Measurements from ENCODE around the gene BARHL2. TPM values are rescaled to one million over a fixed set of nuclear protein-coding genes. Genes with fewer than 3 reads are reported as not detected.

BARHL2 gene
- total RNA-seq, 4 donors from 2014 or later = not detected

- Histone ChIP-seq H3K4me1 (peaks cover 0 to 12% of the 10 kb centered on the region in 2 donors), H3K36me3 (no peaks in the 10 kb centered on the region), H3K27ac (no peak overlapping the region), H3K4me3 (no peak overlapping the region), H3K27me3 (peaks cover 24 to 88% of the 10 kb centered on the region in 2 donors), H3K9me3 (no peaks in the 10 kb centered on the region)
- no peak for DNase-seq
- TF ChIP-seq CTCF (IDR thresholded peaks at IDR 0.05) (no peak), POLR2A (IDR thresholded peaks at IDR 0.05) (no peak)
- intact Hi-C loops (cut with DNase I; ENCODE audit: low total_unique reads) = no loop called here
Observed at GRCh38 chr1:90713741-90714509, 3.2 kb downstream of the BARHL2 start.

- TF ChIP-seq CTCF (IDR thresholded peaks at IDR 0.05) (no peak), POLR2A (IDR thresholded peaks at IDR 0.05) (no peak)
- no peaks in the 10 kb centered on the region for H3K9me3 ChIP-seq
- intact Hi-C loops (cut with DNase I; ENCODE audit: low total_unique reads) = no loop called here
- no peak overlapping the region for H3K27ac ChIP-seq
- peaks cover 20 to 83% of the 10 kb centered on the region in 2 donors for H3K27me3 ChIP-seq
- DNase-seq = no peak
- no peaks in the 10 kb centered on the region for H3K36me3 ChIP-seq
- no peak overlapping the region for H3K4me3 ChIP-seq
- peaks cover 0 to 4% of the 10 kb centered on the region in 2 donors for H3K4me1 ChIP-seq
Observed at GRCh38 chr1:90712915-90713730, 4.0 kb downstream of the BARHL2 start.

GRCh38 chr1:90712153-90712856, 4.8 kb downstream of the BARHL2 start:
- H3K4me1 ChIP-seq = peaks cover 0 to under 1% of the 10 kb centered on the region in 2 donors
- no peak overlapping the region for H3K4me3 ChIP-seq
- no peak for TF ChIP-seq CTCF (IDR thresholded peaks at IDR 0.05)
- no peak for TF ChIP-seq POLR2A (IDR thresholded peaks at IDR 0.05)
- H3K27ac ChIP-seq = no peak overlapping the region
- peaks cover 21 to 82% of the 10 kb centered on the region in 2 donors for H3K27me3 ChIP-seq
- H3K36me3 ChIP-seq = no peaks in the 10 kb centered on the region
- no peak for DNase-seq
- no peaks in the 10 kb centered on the region for H3K9me3 ChIP-seq
- intact Hi-C loops (cut with DNase I; ENCODE audit: low total_unique reads) = no loop called here

GRCh38 chr1:90711696-90712095, 5.4 kb downstream of the BARHL2 start:
- Histone ChIP-seq H3K9me3 (no peaks in the 10 kb centered on the region), H3K36me3 (no peaks in the 10 kb centered on the region), H3K27ac (no peak overlapping the region), H3K4me1 (peaks cover 0 to 4% of the 10 kb centered on the region in 2 donors), H3K27me3 (peaks cover 21 to 76% of the 10 kb centered on the region in 2 donors), H3K4me3 (no peak overlapping the region)
- no peak for DNase-seq
- TF ChIP-seq POLR2A (IDR thresholded peaks at IDR 0.05) (no peak), CTCF (IDR thresholded peaks at IDR 0.05) (no peak)
- intact Hi-C loops (cut with DNase I; ENCODE audit: low total_unique reads) = no loop called here

Data from uterus (tissue), 4 donors.